ENCODE measurements around the gene HOMER2. TPM values are rescaled to one million over a fixed set of nuclear protein-coding genes. Genes with fewer than 3 reads are reported as not detected.

Gene HOMER2
- total and polyA plus RNA-seq, 11 donors = 15.2 to 60.5 (median 36.9) TPM

DNA sequence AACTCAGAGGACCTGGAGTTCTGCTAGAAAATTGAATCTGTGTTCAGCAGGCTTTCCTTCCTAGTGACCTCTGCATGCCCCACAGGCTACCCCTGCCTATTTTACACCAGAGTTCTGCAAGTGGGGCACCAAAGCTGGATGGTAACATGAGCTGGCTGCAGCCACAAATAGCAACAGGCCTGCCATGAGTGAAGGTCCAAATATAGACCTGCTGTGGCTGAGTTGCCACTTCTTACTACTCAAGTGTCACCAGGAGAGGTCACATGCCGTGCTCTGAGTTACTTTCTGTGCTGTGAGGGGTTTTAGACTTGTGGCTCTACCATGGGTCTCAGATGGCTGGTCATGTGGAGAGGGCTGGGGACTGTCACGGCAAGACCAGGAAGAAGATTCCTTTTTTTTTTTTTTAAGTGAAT, 146.5 kb downstream of the HOMER2 start, which contains the start of gene FSD2:
Gene FSD2 (minus strand): TSS at position 76 of the 413 bp plus-strand sequence. CDS start 18,679 bp downstream, outside the sequence.
- H3K4me1 ChIP-seq = peaks cover 0 to 44% (median 12%) of the 10 kb centered on the region in 12 donors
- H3K4me3 ChIP-seq = peak within 1 kb of the TSS; percentile 7 to 73 (median 50)
- intact Hi-C loops (cut with DNase I) = loop anchor here in 5 of 10 donors (5.0 to 10.0 kb wide), 3 partner anchors 51 to 271 kb away; no protein-coding TSS in a partner anchor
- H3K27me3 ChIP-seq = no peaks in the 10 kb centered on the region
- H3K36me3 ChIP-seq = no peaks in the 10 kb centered on the region
- DNase-seq (peak in 4 of 5 donors; percentile 71 to 83 (median 74)), ATAC-seq (peak; percentile 62 to 70 (median 69))
- WGBS, 4 donors = 28 to 45% (median 37%) methylated on average over 2 of the region's 2 CpGs
- peak within 1 kb of the TSS; percentile 68 to 98 (median 83) for H3K27ac ChIP-seq
- TF ChIP-seq POLR2A (IDR thresholded peaks at IDR 0.05) = peak in 1 of 2 donors; percentile 62
- TF ChIP-seq, protein P1, sequence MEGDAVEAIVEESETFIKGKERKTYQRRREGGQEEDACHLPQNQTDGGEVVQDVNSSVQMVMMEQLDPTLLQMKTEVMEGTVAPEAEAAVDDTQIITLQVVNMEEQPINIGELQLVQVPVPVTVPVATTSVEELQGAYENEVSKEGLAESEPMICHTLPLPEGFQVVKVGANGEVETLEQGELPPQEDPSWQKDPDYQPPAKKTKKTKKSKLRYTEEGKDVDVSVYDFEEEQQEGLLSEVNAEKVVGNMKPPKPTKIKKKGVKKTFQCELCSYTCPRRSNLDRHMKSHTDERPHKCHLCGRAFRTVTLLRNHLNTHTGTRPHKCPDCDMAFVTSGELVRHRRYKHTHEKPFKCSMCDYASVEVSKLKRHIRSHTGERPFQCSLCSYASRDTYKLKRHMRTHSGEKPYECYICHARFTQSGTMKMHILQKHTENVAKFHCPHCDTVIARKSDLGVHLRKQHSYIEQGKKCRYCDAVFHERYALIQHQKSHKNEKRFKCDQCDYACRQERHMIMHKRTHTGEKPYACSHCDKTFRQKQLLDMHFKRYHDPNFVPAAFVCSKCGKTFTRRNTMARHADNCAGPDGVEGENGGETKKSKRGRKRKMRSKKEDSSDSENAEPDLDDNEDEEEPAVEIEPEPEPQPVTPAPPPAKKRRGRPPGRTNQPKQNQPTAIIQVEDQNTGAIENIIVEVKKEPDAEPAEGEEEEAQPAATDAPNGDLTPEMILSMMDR (IDR thresholded peaks at IDR 0.05) = no peak
- no peaks in the 10 kb centered on the region for H3K9me3 ChIP-seq

DNA sequence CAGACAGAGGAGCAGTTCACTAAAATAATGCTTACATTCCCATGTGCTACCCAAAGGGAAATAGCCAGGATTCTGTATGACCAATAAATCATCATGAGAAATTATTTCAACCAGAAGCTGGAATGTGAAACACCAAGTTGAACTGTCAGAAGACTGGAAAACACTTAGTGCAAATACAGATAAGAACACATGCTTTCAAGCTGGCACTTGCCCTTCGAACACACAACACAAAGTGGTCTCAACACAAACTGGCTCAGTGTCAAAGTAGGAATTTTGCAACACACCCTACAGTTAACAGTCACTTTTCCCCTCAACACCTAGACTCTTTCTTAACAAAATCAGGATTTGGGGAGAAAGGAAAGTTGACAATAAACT, 148.0 kb downstream of the HOMER2 start:
- Histone ChIP-seq H3K9me3 (no peaks in the 10 kb centered on the region), H3K4me1 (peaks cover 0 to 55% (median 12%) of the 10 kb centered on the region in 12 donors), H3K27me3 (no peaks in the 10 kb centered on the region), H3K36me3 (no peaks in the 10 kb centered on the region), H3K27ac (peak overlapping the region; percentile 68 to 98 (median 83)), H3K4me3 (peak overlapping the region; percentile 7 to 73 (median 50))
- intact Hi-C loops (cut with DNase I) = loop anchor here in 2 of 10 donors (10.0 kb wide), 2 partner anchors 50 to 270 kb away; no protein-coding TSS in a partner anchor
- DNase-seq = peak in 2 of 5 donors; percentile 15 to 41
- TF ChIP-seq, protein P1 (IDR thresholded peaks at IDR 0.05) = no peak
- 32 to 59% (median 39%) methylated on average over 1 of the region's 1 CpG for WGBS, 4 donors
- peak in 2 of 4 donors; percentile 8 to 14 for ATAC-seq

DNA sequence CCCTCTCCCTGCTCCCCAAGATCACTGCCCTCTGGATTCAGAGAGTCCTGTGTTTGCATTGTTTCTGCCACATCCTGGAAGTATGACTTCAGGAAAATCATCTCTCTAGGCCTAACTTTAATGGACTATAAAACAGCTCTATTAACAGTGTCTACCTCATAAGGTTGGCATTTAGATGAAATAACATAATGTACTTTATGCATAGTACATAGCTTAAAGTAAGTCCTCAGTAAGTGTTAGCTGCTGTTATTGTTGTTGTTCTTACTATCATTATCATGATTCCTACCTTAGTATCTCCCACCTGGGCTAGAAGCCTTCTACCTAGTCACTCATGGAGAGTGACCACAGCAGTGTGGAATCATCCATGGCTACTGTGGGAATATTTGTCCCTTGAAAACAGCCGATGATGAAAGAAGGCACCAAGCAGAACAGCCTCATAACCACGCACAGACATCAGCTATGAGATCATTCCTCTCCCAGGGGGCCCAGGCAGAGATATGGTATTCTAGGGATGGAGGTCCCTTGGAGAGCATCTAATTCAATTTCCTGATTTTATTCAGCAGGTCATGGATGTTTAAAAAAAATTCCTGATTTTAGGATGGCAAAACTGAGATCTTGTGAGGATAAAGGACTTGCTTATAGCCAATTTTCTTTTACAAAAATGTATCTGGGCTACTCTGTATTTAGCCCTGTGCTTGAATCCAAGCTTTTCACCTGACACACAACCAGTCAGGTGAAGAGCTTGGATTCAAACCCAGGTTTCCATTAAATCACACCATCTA, 148.5 kb downstream of the HOMER2 start:
- TF ChIP-seq POLR2A (IDR thresholded peaks at IDR 0.05) = no peak
- TF ChIP-seq, protein P1 (IDR thresholded peaks at IDR 0.05) = no peak
- no peak for ATAC-seq
- DNase-seq = no peak
- H3K27me3 ChIP-seq = no peaks in the 10 kb centered on the region
- WGBS, 4 donors = 33 to 60% (median 47%) methylated on average over 2 of the region's 2 CpGs
- intact Hi-C loops (cut with DNase I) = loop anchor here in 2 of 10 donors (10.0 kb wide), 2 partner anchors 49 to 269 kb away; no protein-coding TSS in a partner anchor
- H3K36me3 ChIP-seq = no peaks in the 10 kb centered on the region
- no peaks in the 10 kb centered on the region for H3K9me3 ChIP-seq
- H3K4me1 ChIP-seq = peaks cover 0 to 59% (median 13%) of the 10 kb centered on the region in 12 donors
- H3K27ac ChIP-seq = peak overlapping the region; percentile 29 to 98 (median 83)
- peak overlapping the region in 11 of 12 donors; percentile 9 to 73 (median 51) for H3K4me3 ChIP-seq

DNA sequence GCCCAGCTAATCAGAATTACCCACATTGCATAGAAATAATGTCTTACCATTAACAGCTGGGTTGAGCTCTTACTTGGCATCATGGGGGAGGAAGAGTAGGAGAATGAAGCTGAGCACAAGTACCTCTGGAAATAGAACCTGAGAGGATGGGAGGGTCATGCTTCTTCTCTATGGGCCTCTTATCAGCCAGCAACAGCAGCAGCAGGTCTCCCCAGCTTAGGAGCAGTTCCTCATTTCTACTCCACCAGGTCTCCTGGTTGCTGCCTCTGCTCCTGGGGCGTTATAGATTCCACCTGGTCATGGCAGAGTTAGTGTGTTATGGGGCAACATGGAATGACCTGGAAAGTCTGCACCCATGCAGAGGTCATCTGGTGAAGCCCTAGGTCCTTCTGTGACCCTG, 150.0 kb downstream of the HOMER2 start:
- Histone ChIP-seq H3K27ac (peak overlapping the region in 3 of 12 donors; percentile 55 to 98 (median 90)), H3K4me3 (peak overlapping the region in 6 of 12 donors; percentile 43 to 73 (median 52)), H3K4me1 (peaks cover 0 to 51% (median 10%) of the 10 kb centered on the region in 12 donors), H3K27me3 (no peaks in the 10 kb centered on the region), H3K9me3 (no peaks in the 10 kb centered on the region), H3K36me3 (no peaks in the 10 kb centered on the region)
- 34 to 54% (median 49%) methylated on average over 1 of the region's 1 CpG for WGBS, 4 donors
- DNase-seq (no peak), ATAC-seq (no peak)
- no peak for TF ChIP-seq POLR2A (IDR thresholded peaks at IDR 0.05)
- TF ChIP-seq, protein P1 (IDR thresholded peaks at IDR 0.05) = no peak
- intact Hi-C loops (cut with DNase I) = loop anchor here in 2 of 10 donors (10.0 kb wide), 2 partner anchors 48 to 268 kb away; no protein-coding TSS in a partner anchor
